Measurements from ENCODE around the gene DRC7.

DRC7 gene

GRCh38 chr16:57758331-57759117 is 63.9 kb downstream of the DRC7 start:
- no peaks in the 10 kb centered on the region for H3K9me3 ChIP-seq (ENCODE audit: severe bottlenecking)
- no peak for DNase-seq

GRCh38 chr16:57759131-57759530 is 64.5 kb downstream of the DRC7 start:
- Histone ChIP-seq H3K27me3 (ENCODE audit: insufficient read depth, low read depth, severe bottlenecking) (no peaks in the 10 kb centered on the region), H3K9me3 (ENCODE audit: severe bottlenecking) (no peaks in the 10 kb centered on the region), H3K36me3 (peaks cover 39% of the 10 kb centered on the region), H3K27ac (no peak overlapping the region), H3K4me3 (ENCODE audit: low read depth, low read length) (no peak overlapping the region)
- TF ChIP-seq CTCF (IDR thresholded peaks at IDR 0.05; ENCODE audit: low read depth, low read length): no peak
- DNase-seq: no peak

More at GRCh38 chr16:57758331-57759117, 63.9 kb downstream of the DRC7 start:
- H3K27ac ChIP-seq: no peak overlapping the region
- H3K4me3 ChIP-seq (ENCODE audit: low read depth, low read length): no peak overlapping the region
- H3K36me3 ChIP-seq: peaks cover 44% of the 10 kb centered on the region
- no peaks in the 10 kb centered on the region for H3K27me3 ChIP-seq (ENCODE audit: insufficient read depth, low read depth, severe bottlenecking)
- TF ChIP-seq CTCF (IDR thresholded peaks at IDR 0.05; ENCODE audit: low read depth, low read length): no peak

GRCh38 chr16:57759541-57760356 is 65.1 kb downstream of the DRC7 start:
- Histone ChIP-seq H3K27ac (no peak overlapping the region), H3K4me3 (ENCODE audit: low read depth, low read length) (no peak overlapping the region), H3K36me3 (peaks cover 35% of the 10 kb centered on the region), H3K9me3 (ENCODE audit: severe bottlenecking) (no peaks in the 10 kb centered on the region), H3K27me3 (ENCODE audit: insufficient read depth, low read depth, severe bottlenecking) (no peaks in the 10 kb centered on the region)
- DNase-seq: no peak
- TF ChIP-seq CTCF (IDR thresholded peaks at IDR 0.05; ENCODE audit: low read depth, low read length): no peak

- Histone ChIP-seq H3K36me3 (peaks cover 27% of the 10 kb centered on the region), H3K27ac (no peak overlapping the region)
- DNase-seq: no peak
These were observed 66.0 kb downstream of the DRC7 start for GRCh38 chr16:57760357-57761160.

More at GRCh38 chr16:57760357-57761160, 66.0 kb downstream of the DRC7 start:
- H3K27me3 ChIP-seq (ENCODE audit: insufficient read depth, low read depth, severe bottlenecking): no peaks in the 10 kb centered on the region
- no peak overlapping the region for H3K4me3 ChIP-seq (ENCODE audit: low read depth, low read length)
- TF ChIP-seq CTCF (IDR thresholded peaks at IDR 0.05; ENCODE audit: low read depth, low read length): 0 out of 2 replicates have a peak, but pooled peaks have one; percentile 11
- H3K9me3 ChIP-seq (ENCODE audit: severe bottlenecking): no peaks in the 10 kb centered on the region

All from WERI-Rb-1 (cell line).